Measurements from ENCODE around the gene CNKSR3.

CNKSR3 gene

DNA sequence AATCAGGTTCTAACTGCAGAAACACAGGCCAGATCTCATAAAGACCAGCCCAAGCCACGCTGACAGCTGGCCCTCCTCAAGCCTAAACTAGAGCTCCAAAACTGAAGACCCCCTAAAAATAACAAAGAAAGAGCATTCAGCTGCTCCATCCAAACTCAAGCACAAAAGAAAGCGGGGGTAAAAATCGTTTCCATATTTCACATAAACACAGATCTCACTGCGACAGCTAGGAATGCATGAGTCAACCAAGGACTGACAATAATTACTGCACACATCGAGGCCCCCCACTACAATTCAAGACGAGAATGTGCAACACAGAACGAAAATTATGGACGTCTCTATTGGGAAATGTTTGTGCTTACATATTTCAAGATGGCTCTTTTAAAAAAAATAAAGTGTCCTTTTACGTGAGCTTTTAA, 31.1 kb downstream of the CNKSR3 start:
- in situ Hi-C loops (cut with HindIII; ENCODE audit: low sequenced_read_pairs) = no loop called here
- H3K4me3 ChIP-seq (ENCODE audit: low read depth, low read length) = peak overlapping the region; percentile 1
- DNase-seq (ENCODE audit: low read depth) = no peak
- TF ChIP-seq, protein P1, sequence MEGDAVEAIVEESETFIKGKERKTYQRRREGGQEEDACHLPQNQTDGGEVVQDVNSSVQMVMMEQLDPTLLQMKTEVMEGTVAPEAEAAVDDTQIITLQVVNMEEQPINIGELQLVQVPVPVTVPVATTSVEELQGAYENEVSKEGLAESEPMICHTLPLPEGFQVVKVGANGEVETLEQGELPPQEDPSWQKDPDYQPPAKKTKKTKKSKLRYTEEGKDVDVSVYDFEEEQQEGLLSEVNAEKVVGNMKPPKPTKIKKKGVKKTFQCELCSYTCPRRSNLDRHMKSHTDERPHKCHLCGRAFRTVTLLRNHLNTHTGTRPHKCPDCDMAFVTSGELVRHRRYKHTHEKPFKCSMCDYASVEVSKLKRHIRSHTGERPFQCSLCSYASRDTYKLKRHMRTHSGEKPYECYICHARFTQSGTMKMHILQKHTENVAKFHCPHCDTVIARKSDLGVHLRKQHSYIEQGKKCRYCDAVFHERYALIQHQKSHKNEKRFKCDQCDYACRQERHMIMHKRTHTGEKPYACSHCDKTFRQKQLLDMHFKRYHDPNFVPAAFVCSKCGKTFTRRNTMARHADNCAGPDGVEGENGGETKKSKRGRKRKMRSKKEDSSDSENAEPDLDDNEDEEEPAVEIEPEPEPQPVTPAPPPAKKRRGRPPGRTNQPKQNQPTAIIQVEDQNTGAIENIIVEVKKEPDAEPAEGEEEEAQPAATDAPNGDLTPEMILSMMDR (IDR thresholded peaks at IDR 0.05; ENCODE audit: low read depth, low read length, missing control alignments) = no peak

DNA sequence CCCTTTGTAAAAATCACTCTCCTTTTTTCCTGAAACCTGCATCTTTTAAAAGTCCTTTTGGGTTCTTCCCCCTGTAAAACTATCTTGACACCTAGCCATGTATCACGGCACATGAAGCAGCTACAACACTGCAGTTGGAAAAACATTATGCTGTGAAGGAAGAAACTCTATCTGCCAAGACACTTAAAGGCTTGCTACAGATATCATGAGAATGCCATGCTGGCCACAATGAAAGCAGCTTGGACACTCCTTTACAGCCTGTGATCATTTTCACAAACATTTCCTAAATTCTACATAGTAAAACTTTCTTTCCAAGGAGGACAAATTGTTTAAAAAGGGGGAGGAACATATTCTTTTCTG, 31.8 kb downstream of the CNKSR3 start:
- in situ Hi-C loops (cut with HindIII; ENCODE audit: low sequenced_read_pairs) = no loop called here
- TF ChIP-seq, protein P1 (IDR thresholded peaks at IDR 0.05; ENCODE audit: low read depth, low read length, missing control alignments) = no peak
- H3K4me3 ChIP-seq (ENCODE audit: low read depth, low read length) = no peak overlapping the region
- DNase-seq (ENCODE audit: low read depth) = no peak

DNA sequence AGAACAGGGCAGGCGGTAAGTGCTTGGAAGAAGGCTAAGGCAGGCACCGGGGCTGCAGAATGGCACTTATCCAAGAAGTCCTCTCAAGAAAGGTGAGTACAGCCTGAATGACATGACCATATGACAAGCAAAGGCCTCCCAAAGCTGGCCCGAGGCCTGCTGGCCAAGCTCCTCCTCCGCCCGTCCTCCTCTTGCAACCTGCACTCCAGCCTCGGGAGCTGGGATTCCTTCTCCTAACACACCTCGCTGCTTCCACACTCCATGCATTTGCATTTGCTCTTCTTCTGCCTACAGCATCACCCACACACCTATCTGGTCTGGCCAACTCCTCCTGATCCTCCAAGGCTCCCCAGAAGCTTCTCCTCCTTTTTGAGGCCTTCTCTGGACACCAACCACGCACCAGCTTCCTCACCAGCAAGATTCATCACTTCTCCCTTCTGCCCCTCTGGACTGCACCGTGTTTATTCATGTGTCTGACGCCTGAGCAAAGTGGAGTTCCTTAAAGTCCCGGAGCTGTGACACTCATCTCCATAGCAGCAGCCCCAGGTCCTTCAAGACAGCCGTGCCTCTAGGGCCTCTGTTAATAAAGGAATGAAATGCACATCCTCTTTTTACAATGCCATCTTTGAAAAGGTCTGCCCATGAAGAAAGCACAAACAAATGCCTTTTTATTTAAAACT, 32.3 kb downstream of the CNKSR3 start:
- in situ Hi-C loops (cut with HindIII; ENCODE audit: low sequenced_read_pairs) = no loop called here
- no peak for DNase-seq (ENCODE audit: low read depth)
- H3K4me3 ChIP-seq (ENCODE audit: low read depth, low read length) = no peak overlapping the region
- TF ChIP-seq, protein P1 (IDR thresholded peaks at IDR 0.05; ENCODE audit: low read depth, low read length, missing control alignments) = no peak

DNA sequence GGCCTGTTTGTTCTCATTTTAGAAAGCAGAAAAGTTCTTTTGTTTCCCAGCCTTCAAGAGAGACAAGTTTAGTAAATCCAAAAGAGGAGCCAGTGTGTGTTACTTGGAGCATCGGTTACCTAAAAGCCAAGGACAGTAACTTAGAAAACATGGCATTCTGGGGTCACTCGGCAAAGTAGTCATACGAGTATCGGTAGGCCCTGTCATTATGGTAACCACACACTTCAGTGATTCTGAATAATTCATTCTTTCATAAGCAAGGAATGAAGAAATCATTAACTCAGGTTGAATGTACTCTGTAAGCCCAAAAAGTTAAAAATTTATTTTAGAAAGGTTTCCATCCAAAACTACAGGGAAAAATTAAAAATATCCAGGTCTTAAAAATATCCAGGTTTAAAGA, 34.0 kb downstream of the CNKSR3 start:
- TF ChIP-seq, protein P1 (IDR thresholded peaks at IDR 0.05; ENCODE audit: low read depth, low read length, missing control alignments) = no peak
- in situ Hi-C loops (cut with HindIII; ENCODE audit: low sequenced_read_pairs) = no loop called here
- no peak overlapping the region for H3K4me3 ChIP-seq (ENCODE audit: low read depth, low read length)
- DNase-seq (ENCODE audit: low read depth) = no peak

DNA sequence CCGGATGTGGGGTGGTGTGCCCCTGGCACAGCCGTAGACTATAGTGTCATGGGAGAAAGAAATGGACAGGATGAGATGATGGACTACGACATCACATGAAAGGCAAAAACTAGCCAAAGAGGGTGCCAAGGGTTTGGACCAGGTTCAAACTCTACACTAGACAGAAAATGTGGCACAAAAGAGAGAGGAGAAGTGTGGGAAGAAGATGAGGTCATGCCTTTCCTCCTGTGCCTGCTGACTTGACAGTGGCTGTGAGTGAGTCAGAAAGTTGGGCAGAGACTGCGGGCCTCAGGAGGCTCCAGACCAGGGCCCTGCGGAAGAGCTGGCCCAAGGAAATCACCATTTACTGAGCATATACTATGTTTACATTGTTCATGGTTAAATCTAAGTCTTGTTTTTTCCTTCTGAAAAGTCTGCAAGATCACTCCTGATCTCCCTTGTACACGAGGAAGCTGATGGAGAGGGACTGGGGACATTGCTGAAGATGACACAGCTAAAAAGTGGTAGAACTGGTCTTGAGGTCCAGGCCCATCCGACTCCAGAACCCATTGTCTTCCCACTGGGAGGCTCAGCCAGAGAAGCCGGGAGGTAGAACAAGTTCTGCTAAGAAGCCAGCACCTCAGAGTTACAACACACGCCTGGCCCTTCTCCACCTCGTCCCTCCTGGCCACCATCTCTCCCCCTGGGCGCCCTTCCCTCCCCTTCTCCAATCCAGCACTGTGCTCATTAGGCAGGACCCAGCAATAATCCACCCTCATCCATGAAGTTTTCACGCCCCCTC, 35.6 kb downstream of the CNKSR3 start:
- no peak overlapping the region for H3K4me3 ChIP-seq (ENCODE audit: low read depth, low read length)
- in situ Hi-C loops (cut with HindIII; ENCODE audit: low sequenced_read_pairs) = no loop called here
- TF ChIP-seq, protein P1 (IDR thresholded peaks at IDR 0.05; ENCODE audit: low read depth, low read length, missing control alignments) = no peak
- DNase-seq (ENCODE audit: low read depth) = peak; percentile 55

DNA sequence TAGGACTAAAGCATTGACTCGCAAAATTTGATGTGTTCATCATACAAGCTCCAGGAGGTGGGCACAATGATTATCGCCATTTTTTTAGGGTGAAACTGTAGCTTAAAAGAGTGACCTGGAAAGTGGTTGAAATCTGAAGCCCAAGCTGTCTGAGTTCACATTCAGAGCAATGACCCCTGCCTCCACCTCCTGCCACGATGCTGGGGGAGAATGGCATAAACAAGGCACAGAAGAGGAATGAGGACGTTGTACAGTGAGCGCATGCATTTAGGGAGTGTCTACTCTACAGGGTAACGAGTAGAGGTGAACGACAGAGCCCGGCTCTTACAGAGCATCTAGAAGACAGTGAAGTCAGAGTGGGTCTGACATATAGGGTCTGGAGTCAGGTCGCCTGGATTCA, 37.2 kb downstream of the CNKSR3 start:
- in situ Hi-C loops (cut with HindIII; ENCODE audit: low sequenced_read_pairs) = no loop called here
- DNase-seq (ENCODE audit: low read depth) = no peak
- TF ChIP-seq, protein P1 (IDR thresholded peaks at IDR 0.05; ENCODE audit: low read depth, low read length, missing control alignments) = no peak
- H3K4me3 ChIP-seq (ENCODE audit: low read depth, low read length) = no peak overlapping the region
